NK-92 treated with Interleukin-12 subunit alpha and Interleukin-12 subunit beta, amount 100 ng/mL, for 24 hours (cell line): Measurements from ENCODE around the gene MTA2.

Experiments used
- DNase-seq: peaks from one replicate; lab custom pipeline; 2025; lab: John Stamatoyannopoulos, UW

The MTA2 gene

DNA sequence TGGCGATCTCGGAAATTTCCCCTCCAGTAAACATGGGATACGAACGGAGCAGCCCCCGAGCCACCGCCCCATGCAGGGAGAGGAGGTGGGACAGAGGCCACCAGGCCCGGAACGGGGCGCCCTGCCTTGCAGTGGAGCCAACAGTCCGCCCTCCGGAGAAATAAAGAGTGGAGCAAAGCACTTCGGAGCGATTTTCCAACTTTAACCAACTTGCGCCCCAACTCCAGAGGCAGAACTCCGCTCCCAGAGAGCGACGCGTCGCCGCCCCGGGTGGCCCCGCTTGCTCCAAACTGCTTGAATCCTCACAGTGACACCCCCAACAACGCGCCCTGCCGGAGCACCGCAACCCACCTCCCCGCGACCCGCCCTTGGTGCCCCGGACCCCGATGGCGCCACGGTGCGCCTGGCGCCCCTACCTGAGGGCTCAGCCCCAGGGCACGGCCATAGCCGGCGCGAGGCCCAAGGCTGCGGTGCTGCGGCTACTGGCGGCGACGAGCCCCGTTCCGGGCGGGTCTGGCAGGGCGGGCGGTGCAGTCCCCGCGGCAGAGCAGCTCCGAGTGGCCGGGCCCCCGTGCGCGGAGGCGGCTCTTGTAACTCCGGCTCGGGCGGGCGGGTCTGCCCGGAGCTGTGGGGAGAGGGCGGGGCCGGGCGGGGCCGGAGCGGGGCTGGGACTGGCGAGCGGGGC, 55.3 kb downstream of the MTA2 start, which contains the start of gene AHNAK:
TSS of gene AHNAK (minus strand) at position 563 of the 685 bp plus-strand sequence. CDS start 10,708 bp downstream, outside the sequence.
- peak; percentile 21 for DNase-seq

DNA sequence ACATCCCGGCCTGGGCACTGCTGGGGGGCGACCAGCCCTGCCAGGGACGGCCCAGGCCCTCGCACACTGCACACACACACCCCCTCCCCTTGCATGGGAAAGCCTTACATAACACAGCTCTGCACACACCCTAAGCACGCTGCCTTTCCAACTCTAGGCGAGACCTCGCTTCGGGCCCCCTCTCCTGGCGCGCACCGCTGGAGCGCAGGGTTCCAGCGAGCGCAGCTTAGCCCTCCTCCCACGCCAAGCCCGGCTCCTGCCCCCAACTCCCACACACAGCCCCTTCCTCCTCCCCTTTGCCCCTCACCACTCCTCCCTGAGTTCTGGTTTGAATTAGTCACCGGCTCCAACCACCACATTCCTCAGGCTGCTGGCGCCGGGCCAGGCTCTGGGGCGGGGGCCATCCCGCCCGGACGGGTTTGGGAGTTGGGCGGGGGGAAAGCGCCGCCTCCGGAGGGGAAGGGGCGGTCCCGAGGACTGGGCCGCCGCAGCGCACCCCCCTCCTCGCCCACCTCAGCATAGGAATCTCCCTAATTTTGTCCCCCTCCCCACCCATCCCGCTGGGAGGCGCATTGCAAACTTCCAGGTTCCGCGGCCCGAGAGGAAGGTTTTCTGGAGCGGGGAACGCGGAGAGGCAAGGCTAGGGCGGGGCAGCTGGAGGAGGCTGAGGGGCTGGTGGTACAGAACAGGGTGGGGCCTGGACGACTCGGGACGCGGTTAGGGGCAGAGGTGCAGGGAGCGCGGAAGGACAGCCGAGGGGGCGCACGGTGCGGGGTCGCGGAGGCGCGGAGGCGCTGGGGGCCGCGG, 56.0 kb downstream of the MTA2 start:
- no peak for DNase-seq

DNA sequence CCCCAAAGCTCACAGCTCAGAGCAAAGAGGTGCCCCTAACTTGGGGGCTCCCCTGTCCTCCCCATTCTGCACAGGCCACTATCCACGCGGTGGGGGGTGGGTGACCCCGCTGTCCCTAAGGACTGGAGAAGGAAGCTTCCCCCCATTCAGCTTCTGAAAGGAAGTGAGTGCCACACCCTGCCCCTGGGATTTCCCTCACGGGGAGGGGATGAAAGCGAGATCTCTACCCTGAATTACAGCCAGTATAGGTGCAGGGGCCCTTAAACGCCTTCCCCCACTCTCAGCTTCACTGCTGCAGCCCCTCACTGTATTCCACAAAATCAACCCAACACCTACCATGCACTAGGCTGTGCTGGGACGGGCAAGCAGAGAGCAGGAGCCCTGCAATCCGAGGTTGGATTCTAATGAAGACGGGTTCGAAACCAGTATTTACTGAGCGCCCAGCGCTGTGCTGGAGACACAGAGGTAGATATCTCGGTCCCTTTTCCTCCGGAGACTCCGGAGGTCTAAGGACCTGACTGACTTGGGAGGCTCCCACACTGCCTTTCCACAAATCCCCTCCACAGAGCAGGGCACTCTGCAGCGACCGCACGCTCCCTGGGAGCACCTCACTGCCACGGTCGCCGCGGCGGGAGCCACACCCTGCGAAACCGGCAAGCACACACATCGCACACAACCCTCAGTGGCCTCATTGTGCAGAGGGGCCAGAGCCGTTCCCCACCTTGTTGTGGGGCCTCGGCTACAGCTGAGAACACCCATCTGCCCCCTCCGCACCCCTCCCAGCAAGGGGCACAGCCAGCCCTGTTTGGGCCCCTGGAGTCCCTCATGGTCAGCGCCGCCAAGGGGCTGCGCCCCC, 56.9 kb downstream of the MTA2 start:
- no peak for DNase-seq

DNA sequence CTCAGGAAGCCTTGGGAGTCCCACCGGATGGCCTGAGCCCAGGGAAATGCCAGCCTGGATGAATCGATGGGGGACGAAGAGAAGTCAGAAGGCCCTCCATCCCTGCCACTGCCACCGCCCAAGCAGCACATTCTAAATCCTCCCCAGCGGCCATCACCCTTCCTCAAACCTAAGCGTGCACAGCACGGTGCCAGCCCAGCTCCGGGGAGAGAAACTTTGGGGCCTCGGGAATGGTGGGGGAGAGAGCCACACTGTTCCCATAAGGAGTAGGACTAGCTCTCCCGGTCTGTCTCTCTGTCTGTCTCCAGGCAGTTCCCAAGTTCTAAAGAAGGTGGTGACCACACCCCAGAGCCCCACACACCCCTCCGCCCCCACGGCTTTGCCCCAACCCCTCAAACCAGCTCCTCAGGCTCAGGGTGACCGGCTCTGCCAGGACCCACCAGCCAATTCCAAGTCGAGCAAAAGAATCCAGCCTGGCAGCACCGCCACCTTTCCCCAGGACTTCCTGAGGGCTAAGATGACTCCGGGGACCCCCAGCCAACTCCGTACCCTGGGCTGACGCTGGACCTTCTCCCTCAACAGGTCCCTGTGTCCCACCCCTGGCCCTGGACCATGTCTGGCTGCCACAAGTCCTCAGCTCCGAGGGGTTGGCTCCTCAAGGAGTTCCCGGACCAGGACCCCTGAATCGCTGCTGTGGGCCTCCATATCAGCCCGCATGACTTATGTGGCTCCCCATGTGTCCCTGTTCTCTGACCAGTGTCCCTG, 57.8 kb downstream of the MTA2 start:
- no peak for DNase-seq
